Measurements from ENCODE around the gene ACTR1A.

The ACTR1A gene

DNA sequence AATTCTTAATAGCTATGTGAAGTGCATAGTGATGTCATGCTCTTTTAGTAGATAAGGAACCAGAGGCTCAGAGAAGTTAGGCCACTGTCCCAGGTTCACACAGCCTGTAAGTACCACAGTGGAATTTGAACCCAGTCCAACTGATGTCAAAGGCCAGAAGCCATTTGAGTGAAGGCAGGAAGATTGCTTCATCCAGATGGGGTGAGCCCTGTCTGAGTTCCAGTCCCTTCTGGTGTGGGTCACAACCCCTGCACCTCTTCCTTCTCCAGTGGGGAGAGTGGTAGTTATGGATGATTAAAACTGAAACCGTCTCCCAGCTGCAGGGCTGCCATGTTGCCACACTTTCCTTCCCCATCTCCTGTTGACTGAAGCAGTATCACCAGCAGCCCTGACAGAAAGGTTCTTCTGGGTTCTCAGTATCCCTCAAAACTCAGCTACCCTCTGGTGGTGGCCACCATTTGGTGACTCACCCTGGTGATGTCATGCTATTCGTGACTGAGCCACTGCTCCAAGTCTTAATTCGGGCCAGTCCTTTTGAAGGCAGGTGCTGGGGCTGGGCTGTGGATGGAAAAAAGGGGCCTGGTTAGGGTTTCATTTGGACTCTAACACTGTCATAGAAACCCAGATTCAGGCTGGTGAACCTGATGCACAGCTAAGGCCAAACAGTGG, 49.7 kb downstream of the ACTR1A start:
- peak; percentile 88 for DNase-seq

DNA sequence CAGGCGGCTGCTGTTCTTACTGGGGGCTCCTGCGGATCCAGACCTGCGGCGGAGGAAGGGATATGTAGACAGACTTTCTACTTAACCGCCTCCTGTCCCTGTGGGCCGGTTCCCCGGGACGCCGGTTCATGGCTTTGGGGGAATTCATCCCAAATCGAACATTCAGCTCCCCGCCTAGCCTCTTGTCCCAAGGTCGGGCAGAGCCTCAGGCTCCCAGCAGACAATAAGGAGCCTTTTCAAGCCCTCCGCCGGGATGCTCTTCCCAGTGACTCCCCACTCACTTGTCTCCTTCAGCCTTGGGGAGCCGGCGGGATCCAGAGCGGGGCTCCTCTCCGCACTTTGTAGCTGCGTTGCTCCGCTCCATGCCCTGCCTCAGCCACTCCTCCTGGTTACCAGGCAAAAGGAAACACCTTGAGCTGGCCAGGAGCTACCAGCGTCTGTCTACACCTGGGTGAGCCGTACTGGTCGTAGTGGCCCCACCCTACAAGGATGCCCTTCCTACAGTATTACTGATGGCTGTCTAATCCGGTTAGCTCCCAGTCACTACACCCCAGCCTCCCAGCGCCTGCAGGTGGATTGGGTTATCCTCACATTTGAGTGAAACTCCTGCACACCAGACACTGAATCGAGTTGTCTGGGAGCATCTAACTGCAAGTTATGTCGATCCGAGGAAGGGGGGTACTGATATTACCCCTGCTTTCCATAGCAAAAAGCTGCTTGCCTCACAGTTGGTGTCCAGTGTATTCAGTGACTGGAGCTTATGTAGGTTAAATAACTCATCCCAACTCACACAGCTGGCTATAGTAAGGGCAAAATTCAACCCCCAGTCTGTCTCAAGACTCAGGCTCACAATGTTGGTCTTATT, 51.2 kb downstream of the ACTR1A start, which contains the start of gene C10orf95:
Gene C10orf95, minus strand, starts transcription at position 439 of the 865 bp plus-strand sequence. CDS start 450 bp downstream, outside the sequence.
- DNase-seq = peak; percentile 83

- peak; percentile 98 for DNase-seq
These were observed 52.0 kb downstream of the ACTR1A start for GRCh38 chr10:102450374-102451104.

DNA sequence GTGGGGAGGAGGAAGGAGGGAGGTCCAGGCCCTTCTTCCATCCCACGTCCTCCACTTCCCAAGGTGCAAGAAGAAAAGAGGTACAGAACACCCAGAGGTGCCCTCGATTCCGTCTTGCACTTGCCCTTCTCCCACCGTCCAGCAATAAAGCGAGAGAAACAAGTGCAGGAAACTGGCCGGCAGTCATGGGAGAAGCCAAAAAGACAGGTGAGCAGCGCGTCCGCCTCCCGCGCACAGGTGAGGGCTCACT, 52.5 kb downstream of the ACTR1A start:
- DNase-seq = no peak

DNA sequence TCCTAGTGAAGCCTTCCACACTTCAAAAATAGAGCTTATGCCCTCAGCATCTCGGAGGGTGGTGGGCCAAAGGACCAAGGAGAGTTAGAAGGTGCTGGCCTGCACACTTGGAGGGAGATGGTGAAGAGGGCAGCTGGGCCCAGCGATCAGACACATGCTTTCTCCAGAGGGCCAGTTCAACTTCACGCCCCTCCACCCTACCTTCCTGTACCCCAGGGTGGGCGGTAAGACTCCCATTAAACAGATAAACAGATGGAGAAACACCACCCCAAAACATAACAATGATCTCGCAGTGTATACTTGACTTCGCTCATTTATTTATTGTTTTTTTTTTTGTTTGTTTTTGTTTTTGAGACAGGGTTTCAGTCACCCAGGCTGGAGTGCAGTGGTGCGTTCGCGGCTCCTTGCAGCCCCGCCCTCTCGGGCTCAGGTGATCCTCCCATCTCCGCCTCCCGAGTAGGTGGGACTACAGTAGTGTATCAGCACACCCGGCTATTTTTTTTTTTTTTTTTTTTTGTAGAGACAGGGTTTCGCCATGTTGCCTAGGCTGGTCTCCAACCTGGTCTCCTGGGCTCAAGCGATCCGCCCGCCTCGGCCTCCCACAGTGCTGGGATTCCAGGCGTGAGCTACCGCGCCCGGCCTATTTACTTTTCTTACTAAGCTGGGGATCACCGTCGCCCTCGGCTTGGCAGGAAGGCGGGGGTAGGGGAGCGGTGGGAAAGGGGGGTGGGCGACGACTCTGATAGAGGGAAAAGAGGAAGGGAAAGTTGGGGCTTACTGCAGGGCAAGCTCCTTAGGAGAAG, 53.0 kb downstream of the ACTR1A start:
- DNase-seq = peak; percentile 95

DNA sequence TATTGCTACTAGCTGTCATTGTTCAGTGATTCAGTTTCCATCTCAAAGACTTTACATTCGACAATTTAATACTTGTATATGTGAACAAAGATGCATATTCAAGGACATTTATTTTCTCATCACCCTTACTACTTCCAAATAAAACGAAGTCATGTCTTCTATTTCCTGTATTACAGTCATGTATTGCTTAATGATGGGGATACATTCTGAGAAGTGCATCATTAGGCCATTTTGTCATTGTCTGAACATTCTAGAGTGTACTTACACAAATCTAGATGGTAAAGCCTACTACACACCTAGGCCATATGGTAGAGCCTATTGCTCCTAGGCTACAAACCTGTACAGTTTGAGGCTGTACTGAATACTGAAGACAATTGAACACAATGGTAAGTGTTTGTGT, 57.7 kb downstream of the ACTR1A start:
- DNase-seq = no peak

DNA sequence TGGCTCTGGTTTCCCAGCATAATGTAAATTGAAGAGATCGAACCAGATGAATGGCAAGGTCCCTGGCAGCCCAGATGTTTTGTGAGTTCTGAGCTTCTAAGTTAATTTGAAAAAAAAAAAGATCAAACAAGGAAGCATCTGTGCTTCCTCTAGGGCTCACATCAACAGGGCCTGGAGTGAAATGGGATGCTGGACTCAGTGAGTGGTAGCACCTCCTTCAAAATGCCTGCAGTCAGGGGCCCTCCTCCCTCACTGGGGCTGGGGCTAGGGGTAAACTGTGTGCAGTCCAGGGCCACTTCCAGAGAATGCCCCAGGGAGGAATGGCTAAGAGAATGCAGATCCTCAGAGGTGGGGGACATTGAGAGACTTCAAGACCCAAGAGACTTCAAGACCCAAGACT, 64.1 kb downstream of the ACTR1A start:
- no peak for DNase-seq

GRCh38 chr10:102437515-102437914, 65.0 kb downstream of the ACTR1A start:
- DNase-seq = no peak

- DNase-seq = no peak
These were observed 66.2 kb downstream of the ACTR1A start for GRCh38 chr10:102436312-102436711.

DNA sequence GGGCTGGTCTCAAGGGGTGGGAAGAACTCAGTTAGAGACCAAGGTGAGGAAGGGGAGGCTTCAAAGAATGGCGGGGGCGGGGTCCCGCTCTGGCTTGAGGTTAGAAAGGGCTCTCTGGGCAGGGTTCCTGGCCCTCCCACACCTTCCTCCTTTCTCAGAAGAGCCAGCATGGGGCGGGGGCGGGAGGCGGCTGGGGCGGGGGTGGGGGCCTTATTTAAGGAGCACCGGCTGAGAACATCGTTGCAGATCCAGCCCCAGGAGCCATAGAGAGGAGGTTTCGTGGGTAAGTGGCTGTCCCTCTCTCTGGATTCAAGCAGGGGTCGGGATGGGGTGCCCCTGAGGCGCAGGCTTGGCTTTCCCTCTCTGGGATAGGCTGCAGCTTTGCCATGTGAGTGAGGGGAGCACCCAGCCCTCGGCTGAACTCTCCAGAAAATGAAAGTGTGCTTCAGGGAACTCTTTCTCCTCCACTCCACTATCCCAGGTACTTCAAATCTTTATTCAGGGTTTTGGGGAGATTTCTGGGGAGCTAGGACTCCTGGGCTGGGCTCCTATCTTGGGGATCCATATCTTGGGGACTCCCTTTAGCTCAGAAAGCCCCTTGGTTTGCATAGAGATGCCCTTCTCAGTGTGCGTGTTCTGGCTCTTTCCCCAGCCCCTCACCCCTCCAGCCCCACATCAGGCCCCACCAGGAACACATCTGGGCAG, 66.8 kb downstream of the ACTR1A start:
- DNase-seq = no peak

DNA sequence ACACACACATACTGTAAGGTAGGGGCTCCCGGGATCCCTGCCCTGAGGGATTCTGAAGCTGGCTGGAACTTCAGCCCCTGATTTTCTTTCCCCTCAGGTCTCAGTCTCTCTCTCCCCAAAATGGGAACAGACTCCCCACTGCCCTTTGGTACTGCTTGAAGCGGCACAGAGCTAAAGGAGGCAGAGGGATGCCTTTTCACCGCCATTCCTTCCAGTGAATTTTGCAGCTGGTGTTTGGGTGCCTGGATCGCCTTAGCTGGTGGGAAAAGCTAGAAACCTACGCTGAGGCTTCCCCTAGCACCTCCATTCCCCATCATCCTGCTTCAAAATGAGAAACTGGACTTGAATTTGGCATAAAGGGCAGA, 67.4 kb downstream of the ACTR1A start:
- DNase-seq = no peak

DNA sequence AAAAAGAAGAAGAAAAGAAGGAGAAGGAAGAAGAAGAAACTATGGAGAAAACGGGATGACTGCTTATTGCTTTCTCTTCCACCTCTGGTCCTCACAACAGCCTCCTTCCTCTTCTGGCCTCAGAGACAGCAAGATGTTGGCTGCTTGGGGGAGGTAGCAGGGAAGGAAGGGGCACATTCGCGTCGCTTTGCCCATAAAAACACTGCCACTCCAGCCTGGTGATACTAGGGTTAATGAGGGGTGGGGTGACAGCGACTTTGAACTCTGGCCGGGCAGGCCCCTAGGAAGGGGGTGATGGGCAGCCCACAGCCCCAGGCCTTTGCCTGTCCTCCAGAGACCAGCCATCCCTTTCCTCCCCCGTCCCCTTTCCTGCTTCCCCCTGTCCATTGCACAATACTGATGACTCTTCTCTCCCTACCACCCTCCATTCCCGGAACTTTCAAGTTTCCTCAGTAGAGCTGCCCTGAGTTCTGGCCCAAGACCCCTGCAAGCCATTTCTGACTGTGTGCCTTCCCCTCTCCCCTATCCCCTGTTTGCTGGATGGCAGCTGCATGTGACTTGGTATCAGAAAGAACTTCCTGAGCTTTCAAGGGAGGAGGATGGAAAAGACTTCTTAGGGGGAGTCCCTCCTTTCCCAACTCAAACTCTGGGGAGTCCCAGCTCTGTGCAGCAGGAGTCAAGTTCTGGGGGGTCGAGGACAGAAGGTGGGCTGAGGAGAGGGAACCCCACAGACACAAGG, 67.9 kb downstream of the ACTR1A start:
- DNase-seq = no peak

GRCh38 chr10:102433619-102434046, 68.9 kb downstream of the ACTR1A start:
- DNase-seq = no peak

GRCh38 chr10:102432162-102432950, 70.2 kb downstream of the ACTR1A start, which contains the start of gene CUEDC2:
Gene CUEDC2 (minus strand): TSS chr10:102432574. CDS start chr10:102425188, 7,386 bp downstream.
- DNase-seq = peak; percentile 99

DNA sequence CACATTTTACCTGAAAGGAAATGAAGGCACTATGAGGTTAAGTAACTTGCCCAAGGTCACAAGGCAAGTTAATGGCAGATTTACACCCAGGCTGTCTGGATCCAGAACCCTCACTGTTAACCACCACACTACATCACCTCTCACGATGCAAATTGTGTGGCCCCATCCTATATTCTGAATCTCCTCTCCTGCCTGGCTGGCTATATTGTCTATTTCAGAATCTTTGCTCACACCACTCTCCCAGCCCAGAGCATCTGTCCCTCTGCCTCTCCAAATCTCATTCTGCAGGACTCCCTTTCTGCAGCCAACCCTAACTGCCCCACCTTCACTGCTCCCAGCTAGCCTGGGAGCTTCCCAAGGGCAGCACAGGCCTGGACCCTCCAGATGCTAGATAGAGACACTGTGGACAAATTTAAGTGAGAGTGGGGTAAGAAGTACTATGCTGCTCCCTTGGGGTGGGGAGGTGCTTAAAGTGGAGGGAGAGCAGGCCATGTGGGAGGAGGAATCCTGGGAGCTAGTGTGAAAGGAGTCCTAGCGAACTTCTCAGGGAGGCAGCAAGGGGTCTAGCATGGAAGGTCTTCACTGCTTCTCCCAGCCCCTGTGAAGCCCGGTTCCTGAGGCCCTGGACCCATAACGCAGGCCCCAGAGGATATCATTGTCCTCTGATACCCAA, 70.9 kb downstream of the ACTR1A start:
- DNase-seq = peak; percentile 52

DNA sequence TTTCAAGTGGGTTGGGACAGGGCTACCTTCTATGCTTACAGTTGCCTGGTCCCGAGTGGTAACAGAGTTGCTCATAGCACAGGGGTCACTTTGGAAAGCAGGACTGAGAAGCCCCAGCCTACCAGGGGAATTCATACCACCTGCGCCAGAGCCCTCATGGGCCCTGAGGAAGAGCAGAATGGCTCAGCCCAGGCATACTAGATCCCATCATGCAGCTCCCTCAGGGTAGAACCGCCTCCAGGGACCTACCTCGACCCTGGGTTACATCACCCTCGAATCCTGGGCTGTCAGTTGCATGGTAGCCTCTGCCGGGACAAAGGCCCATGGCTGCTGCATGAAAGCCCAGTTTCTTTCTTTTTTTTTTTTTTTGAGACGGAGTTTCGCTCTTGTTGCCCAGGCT, 73.0 kb downstream of the ACTR1A start:
- no peak for DNase-seq

Data from DMS53 (cell line).